IMR-90 (cell line): ENCODE results near the gene CEP20. TPM values are rescaled to one million over a fixed set of nuclear protein-coding genes. Genes with fewer than 3 reads are reported as not detected.

Experiments
- ATAC-seq: fragments of 200-7000 bp; cut with Tn5 transposase; 2 replicates; pipeline ENCODE4 v1.9.1; 2020; ENCODE audit warnings: low read depth, mild to moderate bottlenecking, moderate library complexity
- BruUV-seq: library from RNA; stranded (reverse); fragments of 400-500 nt; replicated peaks from 2 replicates; lab custom pipeline; 2021; lab: Mats Ljungman, UMichigan
- CTCF ChIA-PET: fragments of 300-600 bp; formaldehyde crosslinking; extraction: SDS; loops from one replicate; lab custom pipeline; 2021; ENCODE audit warnings: antibody characterized with exemption; lab: Yijun Ruan, JAX
- POLR2A ChIA-PET: fragments of 300-600 bp; sonication (Branson Sonifier 250); formaldehyde crosslinking; loops from one replicate; lab custom pipeline; 2022; ENCODE audit warnings: antibody characterized with exemption; ENCODE audit not compliant: unreplicated experiment; lab: Charles Lee
- DNase-seq: peaks from one replicate; pipeline ENCODE4 v3.0.0; 2013
- H2AFZ ChIP-seq: replicated peaks from 2 replicates; pipeline ENCODE3; 2013; ENCODE audit warnings: low read length, mild to moderate bottlenecking; ENCODE audit not compliant: poor library complexity
- H2AK5ac ChIP-seq: 2 replicates; pipeline ENCODE4 v1.6.1; 2013; ENCODE audit warnings: low read depth, low read length, inconsistent platforms
- H2AK9ac ChIP-seq: replicated peaks from 2 replicates; pipeline ENCODE3; 2013; ENCODE audit warnings: mild to moderate bottlenecking, low read depth, low read length, moderate library complexity; ENCODE audit not compliant: poor library complexity
- H2BK120ac ChIP-seq: 2 replicates; pipeline ENCODE4 v1.6.1; 2013; ENCODE audit warnings: low read depth, low read length, inconsistent platforms
- H2BK15ac ChIP-seq: 3 replicates; pipeline ENCODE4 v1.6.1; 2013; ENCODE audit warnings: low read depth, low read length, inconsistent platforms
- H2BK20ac ChIP-seq: 2 replicates; pipeline ENCODE4 v1.6.1; 2013; ENCODE audit warnings: low read depth, mild to moderate bottlenecking, inconsistent platforms, low read length, moderate library complexity
- H2BK5ac ChIP-seq: 2 replicates; pipeline ENCODE4 v1.6.1; 2013; ENCODE audit warnings: mild to moderate bottlenecking, low read depth, low read length, inconsistent platforms; ENCODE audit not compliant: poor library complexity, severe bottlenecking
- H3K14ac ChIP-seq: replicated peaks from 2 replicates; pipeline ENCODE4 v1.6.1; 2013; ENCODE audit warnings: low read depth, low read length, inconsistent platforms
- H3K18ac ChIP-seq: 2 replicates; pipeline ENCODE4 v1.6.1; 2013; ENCODE audit warnings: low read depth, low read length, control low read depth
- H3K23ac ChIP-seq: 2 replicates; pipeline ENCODE4 v1.6.1; 2013; ENCODE audit warnings: low read depth, low read length, inconsistent platforms
- H3K27ac ChIP-seq: 2 replicates; pipeline ENCODE4 v1.5.1; 2013; ENCODE audit warnings: mild to moderate bottlenecking, control low read depth, low read length; ENCODE audit not compliant: insufficient read depth
- H3K27me3 ChIP-seq: 2 replicates; pipeline ENCODE4 v1.6.1; 2013; ENCODE audit warnings: low read length; ENCODE audit not compliant: control insufficient read depth, insufficient read depth
- H3K36me3 ChIP-seq: 2 replicates; pipeline ENCODE4 v1.6.1; 2013; ENCODE audit warnings: low read length, mixed read lengths; ENCODE audit not compliant: control insufficient read depth, insufficient read depth
- H3K4ac ChIP-seq: 2 replicates; pipeline ENCODE4 v1.6.1; 2013; ENCODE audit warnings: low read depth, low read length, inconsistent platforms
- H3K4me1 ChIP-seq: 2 replicates; pipeline ENCODE4 v1.6.1; 2013; ENCODE audit warnings: low read length, mixed read lengths; ENCODE audit not compliant: control insufficient read depth, insufficient read depth
- H3K4me2 ChIP-seq: 2 replicates; pipeline ENCODE4 v1.6.1; 2013; ENCODE audit warnings: low read depth, mild to moderate bottlenecking, control low read depth, low read length, moderate library complexity
- H3K4me3 ChIP-seq: 2 replicates; pipeline ENCODE4 v1.5.1; 2013; ENCODE audit warnings: low read depth, mild to moderate bottlenecking, control low read depth, low read length, moderate library complexity; ENCODE audit not compliant: insufficient read depth
- H3K56ac ChIP-seq: 2 replicates; pipeline ENCODE4 v1.6.1; 2013; ENCODE audit warnings: low read length, inconsistent platforms; ENCODE audit not compliant: insufficient read depth; ENCODE audit errors: extremely low read depth
- H3K79me1 ChIP-seq, 2 experiments: 2 replicates each; pipeline ENCODE4 v1.6.1; 2013; ENCODE audit warnings: low read length in 2 of 2, inconsistent platforms in 1 of 2, low read depth in 1 of 2
- H3K9ac ChIP-seq: 2 replicates; pipeline ENCODE4 v1.6.1; 2013; ENCODE audit warnings: low read depth, low read length, control low read depth
- H3K9me1 ChIP-seq: 2 replicates; pipeline ENCODE4 v1.6.1; 2013; ENCODE audit warnings: low read length, inconsistent platforms; ENCODE audit not compliant: insufficient read depth
- H3K9me3 ChIP-seq: 2 replicates; pipeline ENCODE4 v1.6.1; 2013; ENCODE audit warnings: low read length; ENCODE audit not compliant: control insufficient read depth, insufficient read depth
- H4K20me1 ChIP-seq: 2 replicates; pipeline ENCODE4 v1.6.1; 2013; ENCODE audit warnings: low read length, inconsistent platforms; ENCODE audit not compliant: insufficient read depth
- H4K5ac ChIP-seq: 2 replicates; pipeline ENCODE4 v1.6.1; 2013; ENCODE audit warnings: mild to moderate bottlenecking, low read depth, low read length, control low read depth
- H4K8ac ChIP-seq, 2 experiments: 2 replicates each; pipeline ENCODE4 v1.6.1; 2013; ENCODE audit warnings: low read depth in 2 of 2, low read length in 2 of 2, control low read depth in 1 of 2, inconsistent platforms in 1 of 2
- H4K91ac ChIP-seq: 2 replicates; pipeline ENCODE4 v1.6.1; 2013; ENCODE audit warnings: low read depth, low read length, inconsistent platforms; ENCODE audit not compliant: insufficient read depth
- BHLHE40 ChIP-seq: fragments of 150-350 bp; IDR thresholded peaks from 2 replicates; pipeline ENCODE4 v1.6.1; 2016; ENCODE audit warnings: mild to moderate bottlenecking, low read depth, low read length
- CHD1 ChIP-seq: IDR thresholded peaks from 2 replicates; pipeline ENCODE4 v1.6.1; 2012; ENCODE audit warnings: low read depth, low read length, improper control_type of control experiment
- MAZ ChIP-seq: IDR thresholded peaks from 2 replicates; pipeline ENCODE4 v1.6.1; 2012; ENCODE audit warnings: low read depth, mild to moderate bottlenecking, low read length, improper control_type of control experiment, moderate library complexity, borderline replicate concordance
- MXI1 ChIP-seq: IDR thresholded peaks from 2 replicates; pipeline ENCODE4 v1.6.1; 2012; ENCODE audit warnings: low read depth, mild to moderate bottlenecking, low read length, moderate library complexity, borderline replicate concordance
- NFE2L2 ChIP-seq: fragments of 150-350 bp; IDR thresholded peaks from 2 replicates; pipeline ENCODE4 v1.6.1; 2016; ENCODE audit warnings: low read depth, mild to moderate bottlenecking, low read length
- RAD21 ChIP-seq: IDR thresholded peaks from 2 replicates; pipeline ENCODE4 v1.6.1; 2012; ENCODE audit warnings: low read length, improper control_type of control experiment
- RCOR1 ChIP-seq: IDR thresholded peaks from 2 replicates; pipeline ENCODE4 v1.6.1; 2012; ENCODE audit warnings: mild to moderate bottlenecking, low read length, improper control_type of control experiment; ENCODE audit not compliant: insufficient replicate concordance
- RFX5 ChIP-seq: IDR thresholded peaks from 2 replicates; pipeline ENCODE4 v1.8.0; 2012; ENCODE audit warnings: low read depth, mild to moderate bottlenecking, low read length, moderate library complexity
- WGBS, 2 experiments: methylation state at CpG; one replicate each; pipeline versions ENCODE4 v1.1.5 to v1.1.7; 2013; ENCODE audit warnings: missing lambda C conversion rate in 2 of 2; ENCODE audit not compliant: insufficient read length in 1 of 2; ENCODE audit errors: extremely low coverage in 2 of 2; 5-methylcytosine and 5-hydroxymethylcytosine counted together
- dilution Hi-C: fragments of 300-500 bp; cut with HindIII; formaldehyde crosslinking; loops from one replicate; pipeline ENCODE4 v1.14.3; 2018; ENCODE audit warnings: low sequenced_read_pairs; ENCODE audit not compliant: unreplicated experiment
- in situ Hi-C: fragments of 300-500 bp; cut with MboI; formaldehyde crosslinking; loops from 3 replicates; pipeline ENCODE4 v1.14.3; 2019; ENCODE audit warnings: low sequenced_read_pairs, inconsistent platforms, mixed read lengths
- intact Hi-C: fragments of 100-400 bp; cut with micrococcal nuclease; formaldehyde crosslinking; loops from 2 replicates; pipeline ENCODE4 v1.10.0; 2022
- polyA plus RNA-seq, 3 experiments: library from polyadenylated mRNA; depleted of rRNA; stranded (reverse); fragments of >200 nt; gene quantifications; 2 replicates each; pipeline ENCODE4 v1.2.3, GENCODE V29; 2012; ENCODE audit warnings: low replicate concordance in 1 of 3
- total RNA-seq: library from RNA; depleted of rRNA; stranded (reverse); fragments of >200 nt; gene quantifications from 2 replicates; pipeline ENCODE4 v1.2.3, GENCODE V29; 2012
- TF ChIP-seq, protein P1 (sequence below): fragments of 150-350 bp; IDR thresholded peaks from 2 replicates; pipeline ENCODE4 v1.6.1; 2016; ENCODE audit warnings: low read depth, mild to moderate bottlenecking, low read length, moderate library complexity, borderline replicate concordance
- TF ChIP-seq, protein P2 (sequence below): conservative IDR thresholded peaks from 2 replicates; pipeline ENCODE4 v1.5.1; 2012; ENCODE audit warnings: mild to moderate bottlenecking, low read depth, low read length, improper control_type of control experiment

Gene CEP20
- total and polyA plus RNA-seq, 2 of the 4 experiments (the other 2 are of a cell fraction), result 28.8 to 40.1 TPM

DNA sequence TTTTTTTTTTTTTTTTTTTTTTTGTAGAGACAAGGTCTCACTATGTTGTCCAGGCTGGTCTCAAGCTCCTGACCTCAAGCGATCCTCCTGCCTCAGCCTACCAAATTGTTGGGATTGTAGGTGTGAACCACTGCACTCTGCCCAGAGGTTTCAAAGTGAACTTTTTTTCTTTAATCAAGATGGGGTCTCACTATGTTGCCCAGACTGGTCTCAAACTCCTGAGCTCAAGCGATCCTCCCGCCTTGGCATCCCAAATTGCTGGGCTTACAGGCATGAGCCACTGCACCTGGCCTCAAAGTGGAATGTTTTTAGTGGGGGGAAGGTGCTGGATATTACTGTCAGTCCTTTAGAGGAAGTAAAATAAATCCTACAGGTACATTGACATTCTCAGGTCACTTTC lies 12.0 kb upstream of the CEP20 start:
- Histone ChIP-seq H3K4me2 (no peak overlapping the region), H3K9me1 (peaks cover 21% of the 10 kb centered on the region), H2BK120ac (no peak overlapping the region), H3K27ac (no peak overlapping the region), H3K36me3 (no peaks in the 10 kb centered on the region), H3K9ac (no peak overlapping the region), H2AFZ (no peak overlapping the region), H4K8ac (no peak overlapping the region), H3K23ac (no peak overlapping the region), H2BK5ac (no peak overlapping the region), H4K20me1 (no peaks in the 10 kb centered on the region), H3K4ac (no peak overlapping the region), H2BK15ac (no peak overlapping the region), H3K27me3 (no peaks in the 10 kb centered on the region), H3K4me1 (peaks cover 7% of the 10 kb centered on the region), H3K18ac (no peak overlapping the region), H2AK5ac (no peak overlapping the region), H4K5ac (no peak overlapping the region), H2BK20ac (no peak overlapping the region), H3K79me1 (peaks cover 0 to 11% of the 10 kb centered on the region in 2 experiments; a peak in 1 of 4 replicates), H3K14ac (no peak overlapping the region), H3K9me3 (no peaks in the 10 kb centered on the region), H4K91ac (no peak overlapping the region), H2AK9ac (no peak overlapping the region), H3K4me3 (no peak overlapping the region), H3K56ac (no peak overlapping the region)
- no peak for ATAC-seq
- in situ Hi-C loops, result no loop called here
- no TSS peak for BruUV-seq
- ChIA-PET CTCF (no interaction called here), POLR2A (no interaction called here)
- no peak for DNase-seq
- no CpG with 5 or more reads among the region's 3 CpGs for WGBS, 2 experiments
- TF ChIP-seq MXI1 (no peak), RCOR1 (no peak), RFX5 (no peak), BHLHE40 (no peak), MAZ (no peak), NFE2L2 (no peak), RAD21 (no peak), CHD1 (no peak)
- TF ChIP-seq, protein P1, sequence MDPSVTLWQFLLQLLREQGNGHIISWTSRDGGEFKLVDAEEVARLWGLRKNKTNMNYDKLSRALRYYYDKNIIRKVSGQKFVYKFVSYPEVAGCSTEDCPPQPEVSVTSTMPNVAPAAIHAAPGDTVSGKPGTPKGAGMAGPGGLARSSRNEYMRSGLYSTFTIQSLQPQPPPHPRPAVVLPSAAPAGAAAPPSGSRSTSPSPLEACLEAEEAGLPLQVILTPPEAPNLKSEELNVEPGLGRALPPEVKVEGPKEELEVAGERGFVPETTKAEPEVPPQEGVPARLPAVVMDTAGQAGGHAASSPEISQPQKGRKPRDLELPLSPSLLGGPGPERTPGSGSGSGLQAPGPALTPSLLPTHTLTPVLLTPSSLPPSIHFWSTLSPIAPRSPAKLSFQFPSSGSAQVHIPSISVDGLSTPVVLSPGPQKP, result no peak
- TF ChIP-seq, protein P2, sequence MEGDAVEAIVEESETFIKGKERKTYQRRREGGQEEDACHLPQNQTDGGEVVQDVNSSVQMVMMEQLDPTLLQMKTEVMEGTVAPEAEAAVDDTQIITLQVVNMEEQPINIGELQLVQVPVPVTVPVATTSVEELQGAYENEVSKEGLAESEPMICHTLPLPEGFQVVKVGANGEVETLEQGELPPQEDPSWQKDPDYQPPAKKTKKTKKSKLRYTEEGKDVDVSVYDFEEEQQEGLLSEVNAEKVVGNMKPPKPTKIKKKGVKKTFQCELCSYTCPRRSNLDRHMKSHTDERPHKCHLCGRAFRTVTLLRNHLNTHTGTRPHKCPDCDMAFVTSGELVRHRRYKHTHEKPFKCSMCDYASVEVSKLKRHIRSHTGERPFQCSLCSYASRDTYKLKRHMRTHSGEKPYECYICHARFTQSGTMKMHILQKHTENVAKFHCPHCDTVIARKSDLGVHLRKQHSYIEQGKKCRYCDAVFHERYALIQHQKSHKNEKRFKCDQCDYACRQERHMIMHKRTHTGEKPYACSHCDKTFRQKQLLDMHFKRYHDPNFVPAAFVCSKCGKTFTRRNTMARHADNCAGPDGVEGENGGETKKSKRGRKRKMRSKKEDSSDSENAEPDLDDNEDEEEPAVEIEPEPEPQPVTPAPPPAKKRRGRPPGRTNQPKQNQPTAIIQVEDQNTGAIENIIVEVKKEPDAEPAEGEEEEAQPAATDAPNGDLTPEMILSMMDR, result no peak
- intact Hi-C loops, result no loop called here
- dilution Hi-C loops, result no loop called here
